DND-41 (cell line): ENCODE results near the gene DOK6.

Source experiments
- CTCF ChIP-seq: IDR thresholded peaks from 2 replicates; pipeline ENCODE4 v1.5.1; 2012; ENCODE audit warnings: borderline replicate concordance, low read length, moderate library complexity, mild to moderate bottlenecking; ENCODE audit not compliant: poor library complexity, severe bottlenecking; ENCODE audit errors: extremely low read depth
- EZH2 ChIP-seq: IDR thresholded peaks from 3 replicates; pipeline ENCODE4 v1.6.1; 2012; ENCODE audit warnings: borderline replicate concordance, low read depth, mild to moderate bottlenecking, moderate library complexity, low read length, inconsistent platforms; ENCODE audit not compliant: severe bottlenecking

GRCh38 chr18:69586537-69586936, 185.8 kb downstream of the DOK6 start:
- no peak for TF ChIP-seq CTCF
- no peak for TF ChIP-seq EZH2
